DMS114 treated with DMSO at 0.1 percent for 48 hours (cell line): ENCODE results near the gene STOX2.
"Not testable (repeated sequence)": the region's sequence is repeated elsewhere in the genome, so short reads cannot be mapped to it uniquely, and the experiment has no call there.

ENCODE experiments used
- DNase-seq: peaks from one replicate; lab custom pipeline; 2025; ENCODE audit not compliant: unreplicated experiment; lab: John Stamatoyannopoulos, UW

STOX2 gene

DNA sequence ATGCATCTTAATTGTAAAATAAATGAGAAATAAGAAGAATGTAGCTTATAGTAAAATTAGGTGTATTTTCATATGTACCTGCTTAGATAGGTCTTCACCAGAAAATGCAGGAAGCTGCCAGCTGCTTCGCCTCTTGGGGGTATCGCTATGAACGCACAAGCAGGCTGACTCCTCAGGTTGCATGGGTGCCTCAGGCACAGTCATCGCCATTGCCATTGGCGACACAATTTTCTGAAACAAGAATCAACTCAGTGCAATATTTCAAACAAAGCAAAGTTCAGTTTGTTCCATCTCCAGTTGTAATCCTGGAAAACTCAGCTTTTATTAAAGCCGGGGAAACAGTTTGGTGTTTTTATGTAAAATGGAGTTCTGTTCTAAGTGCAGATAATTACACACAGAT, 29.7 kb downstream of the STOX2 start:
- no peak for DNase-seq

DNA sequence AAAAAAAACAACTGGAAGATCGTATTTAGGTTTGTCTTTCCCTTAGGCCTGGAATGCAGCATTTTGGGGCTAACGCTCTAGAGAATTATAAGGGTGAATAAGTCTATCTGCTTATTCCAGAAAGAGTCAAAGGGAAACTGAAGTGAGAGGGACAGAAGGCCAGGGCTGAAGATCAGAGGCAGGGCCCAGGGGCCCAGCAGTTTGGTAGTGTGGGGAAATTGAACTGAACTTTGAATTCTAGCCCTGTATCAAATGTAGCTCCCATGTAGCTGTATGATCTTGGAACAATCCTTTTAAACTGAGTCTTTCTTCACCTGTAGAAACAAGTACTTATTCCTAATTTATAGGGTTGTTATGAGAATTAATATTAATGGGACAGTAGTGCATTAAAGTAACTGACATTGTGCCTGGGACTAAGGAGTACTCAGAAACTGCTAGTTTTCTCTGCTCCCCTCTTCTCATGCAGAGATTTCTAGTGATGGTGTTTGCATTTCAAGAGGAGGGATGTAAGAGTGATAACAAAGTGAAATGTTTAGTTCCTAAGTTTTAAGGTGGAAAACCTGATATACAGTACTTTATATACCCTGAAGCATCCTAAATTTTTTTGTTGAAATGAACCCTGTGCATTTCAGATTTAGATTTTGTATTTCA, 30.4 kb downstream of the STOX2 start:
- DNase-seq = no peak

DNA sequence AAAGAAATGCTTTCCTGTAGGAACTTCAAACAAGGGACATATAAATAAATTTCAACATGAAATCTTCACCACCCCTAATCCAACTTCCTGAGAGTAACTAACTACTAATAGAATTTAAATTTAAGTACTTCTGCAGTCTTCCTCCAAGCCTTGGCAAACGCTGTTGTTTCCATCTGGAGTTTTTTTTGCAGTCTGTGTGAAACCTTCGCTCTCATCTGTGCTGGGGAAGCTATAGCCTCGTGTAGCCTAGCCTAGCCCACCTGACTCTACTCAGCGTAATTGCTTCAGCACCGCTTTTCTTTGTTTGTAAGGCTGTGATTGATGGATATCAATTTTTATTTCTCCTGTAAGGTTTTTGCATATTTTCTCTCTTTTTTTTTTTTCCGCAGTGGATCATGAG, 30.9 kb downstream of the STOX2 start:
- no peak for DNase-seq

DNA sequence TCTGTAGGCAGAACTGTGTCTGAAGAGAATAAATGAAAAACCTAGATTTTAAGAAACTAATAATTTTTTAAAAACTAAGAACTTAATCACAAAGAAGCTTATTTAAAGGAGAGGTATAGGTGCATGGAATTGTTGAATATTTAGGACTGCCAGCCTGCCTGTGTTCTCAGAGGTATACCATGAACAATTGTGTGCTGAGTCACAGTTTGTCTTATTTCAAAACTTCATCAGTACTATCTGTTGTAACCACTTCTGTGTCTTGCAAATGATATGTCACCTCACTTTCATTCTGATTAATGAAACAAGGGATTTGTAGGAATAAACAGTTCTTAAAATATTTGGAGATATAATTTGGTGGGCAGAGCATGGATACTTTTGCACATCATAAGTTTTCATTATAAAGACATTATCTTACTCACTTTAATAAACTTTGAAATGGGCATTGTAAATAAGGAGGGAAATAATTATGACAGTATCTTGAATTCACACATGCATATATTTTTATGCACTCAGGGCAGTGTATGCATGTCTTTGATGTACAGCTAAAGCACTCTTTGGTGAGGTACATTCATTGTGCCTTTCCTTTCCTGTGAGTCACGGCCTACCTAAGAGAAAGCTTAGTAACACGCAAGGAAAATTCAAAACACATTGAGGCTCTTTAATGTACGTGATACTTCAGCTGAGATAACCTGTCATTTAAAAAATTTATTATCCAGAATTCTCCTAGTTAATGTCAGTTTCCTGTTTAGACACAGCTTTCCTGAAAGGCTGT, 31.7 kb downstream of the STOX2 start:
- DNase-seq = no peak

DNA sequence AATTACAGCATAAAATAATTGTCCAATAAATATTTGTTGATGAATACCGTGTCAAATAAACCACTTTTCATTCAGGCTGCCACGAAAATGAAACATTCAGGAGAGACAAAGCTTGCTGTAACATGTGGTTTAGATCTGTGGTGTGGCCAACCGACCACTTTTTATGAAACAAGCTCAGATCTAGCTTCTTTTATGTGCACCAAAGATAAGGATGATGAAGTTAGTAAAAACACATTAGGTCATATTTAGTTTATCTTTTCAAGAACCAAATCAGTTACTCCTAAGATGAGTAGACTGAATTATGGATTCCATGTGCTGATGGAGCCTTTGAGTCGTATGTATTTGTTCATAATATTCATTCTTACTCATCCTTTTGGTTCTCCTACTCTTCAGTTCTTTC, 35.8 kb downstream of the STOX2 start:
- no peak for DNase-seq

DNA sequence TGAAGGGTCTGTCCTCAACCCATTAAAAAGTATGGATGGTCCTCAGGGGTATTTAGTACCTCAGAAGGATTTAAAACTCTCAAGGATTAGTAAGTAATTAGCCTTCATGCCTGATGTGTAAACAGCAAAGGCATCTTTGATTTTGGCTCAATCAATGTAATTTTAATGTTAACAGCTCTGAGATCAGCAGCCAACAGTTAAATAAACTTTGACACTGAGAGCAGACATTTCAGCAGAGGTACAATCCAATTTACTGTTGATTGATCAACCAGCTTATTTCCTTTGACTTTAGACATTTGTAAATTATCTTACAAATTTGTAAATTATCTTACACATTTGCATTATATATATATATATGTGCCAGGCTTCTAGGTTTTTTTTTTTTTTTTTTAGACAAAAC, 36.9 kb downstream of the STOX2 start:
- no peak for DNase-seq

DNA sequence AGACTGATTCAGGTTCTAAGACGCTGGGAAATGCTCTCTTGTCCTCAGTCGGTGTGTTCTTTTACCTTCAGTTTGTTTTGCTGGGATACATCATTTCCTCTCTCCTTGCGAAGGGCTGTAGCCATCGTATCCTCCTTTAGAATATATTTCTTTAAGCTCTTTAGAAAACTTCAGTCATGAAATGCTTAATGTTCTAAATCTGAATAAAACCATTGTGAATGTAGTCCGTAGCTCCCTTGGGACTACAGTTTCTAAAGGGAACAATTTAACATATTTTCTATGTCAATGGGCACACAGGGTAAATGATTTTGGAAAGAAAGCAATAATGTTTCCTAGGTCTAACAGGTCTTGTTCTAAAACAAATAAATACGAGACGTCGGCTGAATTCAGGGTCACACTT, 40.6 kb downstream of the STOX2 start:
- no peak for DNase-seq

DNA sequence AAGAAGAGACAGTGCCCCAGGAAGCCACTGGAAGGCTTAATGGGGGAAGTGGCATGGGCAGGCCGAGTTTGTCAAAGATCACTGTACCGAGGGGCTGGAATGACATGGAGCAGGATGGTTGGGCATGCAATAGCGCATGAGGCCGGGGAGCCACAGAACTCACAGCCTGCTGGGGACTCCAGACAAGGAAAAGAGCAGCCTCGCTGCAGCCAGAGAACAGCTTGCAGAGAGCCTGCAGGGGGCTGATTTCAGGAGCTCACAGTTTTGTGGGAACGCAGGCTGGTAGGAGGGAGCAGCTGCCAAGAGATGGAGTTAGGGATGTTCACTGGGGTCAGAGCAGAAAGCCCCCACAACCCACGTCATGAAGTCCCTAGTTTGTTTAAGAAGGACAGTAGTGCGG, 45.4 kb downstream of the STOX2 start:
- DNase-seq = no peak

DNA sequence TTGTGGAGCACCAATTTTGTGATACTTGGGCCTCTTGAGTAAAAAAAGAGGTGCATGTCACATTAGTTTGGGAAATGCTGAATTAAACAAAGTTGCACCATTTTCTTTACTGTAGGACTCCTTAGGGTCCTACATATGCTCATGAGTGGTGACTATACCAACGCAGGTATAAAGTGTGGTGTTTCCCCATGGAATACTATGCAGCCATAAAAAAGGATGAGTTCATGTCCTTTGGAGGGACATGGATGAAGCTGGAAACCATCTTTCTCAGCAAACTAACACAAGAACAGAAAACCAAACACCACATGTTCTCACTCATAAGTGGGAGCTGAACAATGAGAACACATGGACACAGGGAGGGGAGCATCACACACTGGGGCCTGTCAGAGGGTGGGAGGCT, 47.5 kb downstream of the STOX2 start:
- DNase-seq = not testable (repeated sequence)

DNA sequence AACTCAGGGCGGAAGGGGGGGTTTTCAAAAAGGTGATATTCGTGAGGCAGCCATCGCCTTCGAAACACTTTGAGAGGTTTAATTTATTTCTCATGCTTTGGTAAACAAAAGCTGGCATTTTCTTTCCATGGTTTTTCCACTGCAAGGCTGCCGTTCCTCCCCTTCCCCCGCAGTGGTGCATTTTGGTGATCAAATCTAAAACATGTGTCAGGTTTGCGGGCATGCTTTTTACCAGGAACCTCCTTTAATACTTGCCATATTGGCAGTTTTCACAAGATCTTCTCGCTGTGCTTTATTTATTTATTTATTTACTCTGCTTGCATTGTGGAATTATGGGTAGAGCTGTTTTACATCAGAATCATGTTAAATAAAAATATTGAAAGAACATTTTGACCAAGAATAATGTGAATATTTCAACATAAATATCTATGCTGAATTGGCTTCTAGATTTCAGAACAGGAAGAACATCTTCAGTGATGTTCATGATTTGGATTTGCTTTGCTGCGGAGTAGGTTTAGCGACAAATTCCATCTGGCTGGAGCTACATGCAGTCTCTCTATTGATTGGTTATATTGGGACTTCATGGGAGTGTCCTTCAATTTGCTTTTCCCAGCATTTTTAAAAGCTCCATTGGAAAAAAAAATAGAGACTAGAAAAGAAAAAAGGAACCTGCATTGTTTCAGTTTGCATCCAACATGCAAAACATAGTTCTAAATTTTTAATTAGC, 54.4 kb downstream of the STOX2 start:
- DNase-seq = no peak

DNA sequence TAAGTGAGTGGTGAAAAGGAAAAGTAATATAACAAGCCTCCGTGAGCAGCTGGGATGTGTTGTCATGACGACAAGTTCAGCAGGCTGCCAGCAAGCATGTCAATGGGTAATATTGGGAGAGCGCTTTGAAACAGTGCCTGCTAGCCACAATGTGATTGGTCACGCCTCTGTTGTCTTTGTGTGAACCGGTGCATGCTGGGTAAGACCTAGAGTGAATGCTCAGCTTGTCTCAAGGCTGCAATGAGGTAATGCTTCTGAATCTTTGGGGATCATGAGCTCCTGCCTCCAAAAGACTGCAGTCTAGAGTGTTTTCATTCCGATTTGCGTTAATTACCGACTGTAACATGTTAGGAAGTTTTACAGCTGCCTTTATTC, 54.9 kb downstream of the STOX2 start:
- DNase-seq = no peak

DNA sequence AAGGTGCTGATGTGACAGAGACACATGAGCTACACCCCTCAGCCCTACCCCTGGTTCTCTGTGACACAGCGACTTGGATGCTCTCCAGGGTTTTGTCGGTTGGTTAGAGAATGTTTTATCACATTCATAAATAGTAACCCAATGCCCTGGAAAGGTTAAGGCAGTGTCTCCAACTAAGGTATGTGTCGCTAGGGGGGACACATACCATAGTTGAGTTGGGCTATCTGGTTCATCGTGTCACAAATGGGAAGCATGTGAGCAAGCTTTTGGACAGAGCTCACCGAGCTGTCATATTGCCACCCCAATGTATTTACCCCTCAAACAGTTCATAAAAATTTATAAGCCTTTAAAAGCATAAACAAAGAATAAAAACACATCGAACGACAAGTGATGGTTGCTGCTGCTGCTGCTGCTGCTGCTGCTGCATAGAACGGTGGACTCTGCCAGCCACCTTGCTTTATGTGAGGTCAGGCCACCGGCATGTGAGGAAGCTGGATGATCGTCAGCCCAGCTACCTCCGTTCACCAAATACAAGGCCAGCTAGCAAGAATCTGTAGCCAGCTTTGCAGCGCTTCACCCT, 55.9 kb downstream of the STOX2 start:
- DNase-seq = no peak

DNA sequence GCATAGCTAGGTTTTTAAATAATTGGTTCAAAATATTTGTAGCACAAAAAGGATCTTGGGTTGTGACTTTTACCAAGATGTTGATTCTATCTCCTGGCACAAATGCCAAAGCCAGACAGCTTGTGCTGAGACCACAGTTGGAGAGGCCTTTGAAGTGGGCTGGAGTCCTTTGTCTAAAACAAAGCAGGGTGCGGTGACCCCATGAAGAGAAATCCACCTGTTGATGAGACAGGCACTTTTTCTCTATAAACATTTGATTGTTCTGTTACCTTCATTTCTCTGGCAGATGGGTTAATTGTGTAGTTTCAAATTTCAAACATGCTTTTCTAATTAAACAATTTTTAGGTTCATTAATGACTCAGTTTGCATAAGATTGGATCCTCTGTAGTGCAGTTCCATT, 56.7 kb downstream of the STOX2 start:
- DNase-seq = no peak

DNA sequence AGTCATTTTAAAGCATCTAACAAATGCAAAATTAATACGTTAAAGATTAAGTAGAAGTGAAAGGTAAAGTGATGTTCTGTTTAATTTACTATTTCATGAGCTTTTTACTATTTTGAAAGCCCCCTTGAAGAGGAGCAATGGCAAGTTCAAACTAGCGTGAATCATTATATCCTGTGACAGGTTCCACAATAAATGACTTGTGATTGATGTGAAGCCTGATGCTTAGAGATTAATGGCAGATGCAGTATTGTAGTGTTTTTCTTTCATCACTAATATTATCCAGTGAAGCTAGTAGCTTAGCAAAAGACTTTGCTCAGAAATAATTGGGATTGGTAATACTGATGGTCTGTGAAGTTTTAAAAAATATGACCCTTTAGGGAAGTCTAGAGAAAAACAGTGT, 57.3 kb downstream of the STOX2 start:
- no peak for DNase-seq

DNA sequence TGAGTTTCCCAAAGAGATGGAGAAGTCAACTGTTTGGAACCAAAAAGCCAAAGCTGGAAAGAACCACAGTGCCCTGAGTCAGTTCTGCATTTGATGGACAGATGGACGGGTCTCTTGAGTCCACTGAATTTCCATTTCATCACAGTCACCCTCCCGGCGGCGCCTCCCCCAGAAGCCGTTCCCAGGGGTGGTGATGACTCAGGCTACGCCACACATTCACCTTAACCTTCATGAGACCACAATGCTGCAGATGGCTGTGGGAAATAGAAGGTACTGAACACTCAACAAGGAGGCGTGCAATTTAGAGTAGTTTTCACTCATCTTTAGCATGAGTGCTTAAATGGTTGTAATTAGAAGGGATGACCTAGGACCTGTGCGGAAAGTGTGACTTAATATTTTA, 61.3 kb downstream of the STOX2 start:
- DNase-seq = no peak

DNA sequence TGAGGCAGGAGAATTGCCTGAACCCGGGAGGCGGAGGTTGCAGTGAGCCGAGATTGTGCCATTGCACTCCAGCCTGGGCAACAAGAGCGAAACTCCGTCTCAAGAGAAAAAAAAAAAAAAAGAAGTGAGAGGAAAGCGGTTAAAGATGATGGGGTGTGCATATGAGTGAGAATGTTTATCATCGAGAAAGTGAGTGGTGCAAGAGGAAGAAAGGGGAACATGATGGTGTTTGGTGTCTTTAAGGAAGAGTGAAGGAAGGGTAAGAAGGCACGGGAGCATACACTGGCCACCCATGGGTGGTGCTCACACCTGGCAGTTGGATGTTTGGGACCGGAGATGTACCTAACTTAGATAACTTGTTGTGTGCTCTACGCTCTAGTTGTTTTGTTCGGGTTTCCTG, 62.2 kb downstream of the STOX2 start:
- no peak for DNase-seq

DNA sequence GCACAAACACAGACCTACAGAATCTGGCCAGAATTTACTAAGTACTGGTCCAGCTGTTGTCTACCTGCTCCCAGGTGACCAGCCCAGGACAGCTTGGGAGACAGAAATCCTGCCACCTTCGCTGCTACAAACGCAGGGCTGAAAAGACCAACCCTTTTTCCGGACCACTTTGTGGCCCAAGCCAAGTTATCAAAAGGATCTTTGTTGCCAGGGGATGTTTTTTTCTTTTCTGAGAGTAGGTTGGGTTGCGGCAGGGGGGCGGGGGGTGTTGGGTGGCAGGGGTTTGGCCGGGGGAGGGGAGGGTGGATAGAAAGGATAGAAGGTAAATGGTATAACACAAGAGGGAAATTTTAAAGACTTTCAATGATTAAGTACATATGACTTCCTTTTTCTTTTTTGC, 63.4 kb downstream of the STOX2 start:
- no peak for DNase-seq

DNA sequence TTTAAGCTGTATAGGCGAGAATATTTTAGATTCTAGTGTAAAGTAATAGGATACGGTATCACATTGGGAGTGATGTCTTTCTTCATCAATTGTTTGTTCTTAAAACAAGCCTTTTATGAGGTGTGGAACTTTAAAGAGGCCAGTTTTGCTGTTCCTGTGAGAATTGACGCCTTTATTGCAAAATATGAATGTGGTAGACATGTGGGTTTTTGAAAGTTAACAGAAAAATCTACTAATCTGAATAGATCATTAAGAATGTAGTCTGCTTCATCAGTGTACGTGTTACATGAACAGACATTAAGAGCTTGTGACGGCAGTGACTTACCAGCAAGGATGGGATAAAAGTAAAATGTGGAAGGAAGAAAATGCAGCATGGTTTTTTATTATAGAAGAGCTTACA, 63.8 kb downstream of the STOX2 start:
- no peak for DNase-seq

DNA sequence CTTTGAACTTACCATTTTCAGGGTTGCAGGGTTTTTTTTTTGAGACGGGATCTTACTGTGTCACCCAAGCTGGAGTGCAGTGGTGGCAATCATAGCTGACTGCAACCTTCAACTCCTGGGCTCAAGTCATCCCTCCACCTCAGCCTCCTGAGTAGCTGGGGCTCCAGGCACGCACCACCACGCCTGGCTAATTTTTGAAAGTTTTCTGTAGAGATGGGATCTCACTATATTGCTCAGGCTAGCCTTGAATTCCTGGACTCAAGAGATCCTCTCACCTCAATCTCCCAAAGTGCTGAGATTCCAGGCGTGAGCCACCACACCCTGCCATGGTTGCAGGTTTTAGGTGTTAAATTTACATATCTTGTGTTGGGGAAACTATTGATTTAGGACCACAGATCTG, 64.5 kb downstream of the STOX2 start:
- DNase-seq = no peak

DNA sequence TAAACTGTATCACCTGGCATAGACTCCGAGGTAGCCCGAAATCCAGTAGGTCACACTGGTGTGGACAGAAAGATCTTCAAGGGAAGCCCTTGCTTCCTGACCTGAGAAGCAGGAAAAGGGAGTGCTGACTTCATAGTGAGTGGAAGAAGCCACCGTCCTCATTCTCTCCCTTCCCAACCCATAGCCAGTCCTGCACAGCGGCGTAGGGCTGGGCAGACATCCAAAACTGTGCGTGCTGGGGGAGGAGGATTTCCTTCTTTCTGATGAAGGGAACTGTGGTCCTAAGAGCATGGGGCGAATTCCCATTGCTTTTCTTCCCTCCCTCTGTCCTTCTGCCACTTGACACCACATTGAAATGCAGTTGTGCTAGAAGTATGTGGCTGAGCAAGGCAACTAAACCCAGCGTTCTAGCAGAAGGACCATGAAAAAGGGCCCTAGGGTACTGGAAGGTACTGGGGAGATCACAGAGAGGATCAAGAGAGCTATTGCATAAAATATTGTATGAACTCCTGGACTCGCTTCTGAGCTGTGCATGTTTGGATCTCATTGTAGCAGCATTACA, 66.9 kb downstream of the STOX2 start:
- no peak for DNase-seq

DNA sequence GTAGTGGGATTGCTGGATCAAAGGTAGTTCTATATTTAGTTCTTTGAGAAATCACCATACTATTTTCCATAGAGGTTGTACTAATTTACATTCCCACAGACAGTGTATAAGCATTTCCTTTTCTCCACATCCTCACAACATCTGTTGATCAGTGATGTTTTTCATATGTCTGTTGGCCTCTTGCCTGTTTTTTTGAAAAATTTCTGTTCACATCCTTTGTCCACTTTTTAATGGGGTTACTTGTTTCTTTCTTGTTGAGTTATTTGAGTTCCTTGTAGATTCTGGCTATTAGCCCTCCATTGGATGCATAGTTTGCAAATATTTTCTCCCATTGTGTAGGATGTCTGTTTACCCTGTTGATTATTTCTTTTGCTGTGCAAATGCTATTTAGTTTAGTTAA, 72.6 kb downstream of the STOX2 start:
- DNase-seq = no peak

DNA sequence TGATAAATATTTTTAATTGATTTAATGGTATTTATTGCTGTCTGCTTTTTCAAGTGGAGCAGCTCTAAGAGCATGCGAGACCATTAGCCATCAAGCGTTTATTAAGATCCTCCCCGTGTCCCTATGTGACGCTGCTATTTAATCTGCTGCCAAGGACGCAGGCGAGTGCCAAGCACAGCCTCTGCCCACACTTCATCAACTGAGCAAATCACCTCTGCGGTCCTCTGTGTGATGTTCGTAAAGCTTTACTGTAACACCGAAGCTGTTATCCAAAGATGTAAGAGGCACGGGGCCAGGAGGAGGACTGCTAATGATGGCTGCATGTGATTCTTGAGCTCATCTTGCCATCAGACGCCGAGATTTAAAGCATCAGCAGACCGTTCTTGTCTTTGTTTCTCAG, 79.5 kb downstream of the STOX2 start:
- DNase-seq = no peak
